Aorta (tissue), 5 donors: ENCODE measurements around the gene EXOC4. TPM values are rescaled to one million over a fixed set of nuclear protein-coding genes. Genes with fewer than 3 reads are reported as not detected.

Experiments
- ATAC-seq: fragments of 200-7000 bp; cut with Tn5 transposase; one replicate; pipeline ENCODE4 v1.9.1; 2022; ENCODE audit warnings: moderate library complexity; ENCODE audit not compliant: low FRiP score
- DNase-seq, 2 donors: peaks; one replicate each; pipeline ENCODE4 v3.0.0-alpha.2; 2020
- H3K27ac ChIP-seq, 2 donors: one replicate each; pipeline ENCODE4 v1.5.1; 2013; ENCODE audit warnings: low read length in 2 of 2, mild to moderate bottlenecking in 2 of 2, moderate library complexity in 2 of 2, control low read depth in 1 of 2, inconsistent platforms in 1 of 2, low read depth in 1 of 2
- H3K27me3 ChIP-seq, 2 donors: one replicate each; pipeline ENCODE4 v1.6.1; 2013; ENCODE audit warnings: control low read depth in 1 of 2, low read length in 1 of 2, mild to moderate bottlenecking in 1 of 2, moderate library complexity in 1 of 2; ENCODE audit not compliant: insufficient read depth in 2 of 2, control insufficient read depth in 1 of 2
- H3K36me3 ChIP-seq, 2 donors: one replicate each; pipeline ENCODE4 v1.6.1; 2013; ENCODE audit warnings: control low read depth in 1 of 2, low read length in 1 of 2, mild to moderate bottlenecking in 1 of 2; ENCODE audit not compliant: insufficient read depth in 2 of 2, control insufficient read depth in 1 of 2
- H3K4me1 ChIP-seq, 2 donors: one replicate each; pipeline ENCODE4 v1.6.1; 2013; ENCODE audit warnings: low read length in 2 of 2, control low read depth in 1 of 2, mild to moderate bottlenecking in 1 of 2, moderate library complexity in 1 of 2; ENCODE audit not compliant: insufficient read depth in 2 of 2, control insufficient read depth in 1 of 2
- H3K4me3 ChIP-seq, 2 donors: one replicate each; pipeline ENCODE4 v1.5.1; 2013; ENCODE audit warnings: low read length in 2 of 2, control low read depth in 1 of 2, mild to moderate bottlenecking in 1 of 2
- H3K9me3 ChIP-seq: one replicate; pipeline ENCODE4 v1.6.1; 2013; ENCODE audit warnings: mild to moderate bottlenecking, low read length; ENCODE audit not compliant: control insufficient read depth
- WGBS, 2 donors: extraction: QIAGEN DNeasy Blood & Tissue Kit; methylation state at CpG; one replicate each; pipeline ENCODE4 v1.1.7; 2013; 5-methylcytosine and 5-hydroxymethylcytosine counted together
- intact Hi-C, 2 donors: fragments of 100-400 bp; cut with DNase I; formaldehyde crosslinking; loops; one replicate each; pipeline versions ENCODE4 v1.14.2 to v1.15.0; 2022
- polyA plus RNA-seq, 2 donors: library from polyadenylated mRNA; stranded (reverse); fragments of 200-250 nt; gene quantifications; one replicate each; pipeline ENCODE4 v1.2.3, GENCODE V29; 2013
- total RNA-seq, 2 donors: library from RNA; stranded (reverse); fragmentation: NEBNext Ultra II Directional; extraction: Animal tissue kit (Norgen Biotek cat#: 25700); gene quantifications; one replicate each; pipeline ENCODE4 v1.2.1, GENCODE V29; 2021
- donor health status: healthy with polysubstance abuse.
- donor health status: Bipolar disorder and iron deficiency.
- donor health status: DM: no; HTN: no; CAD: no.
- donor health status: DM: no; HTN: no; CAD: no.
- donor health status: DM: yes; HTN: yes; CAD: no.

EXOC4 gene
- total and polyA plus RNA-seq, 4 donors: 19.9 to 109 (median 45.9) TPM

DNA sequence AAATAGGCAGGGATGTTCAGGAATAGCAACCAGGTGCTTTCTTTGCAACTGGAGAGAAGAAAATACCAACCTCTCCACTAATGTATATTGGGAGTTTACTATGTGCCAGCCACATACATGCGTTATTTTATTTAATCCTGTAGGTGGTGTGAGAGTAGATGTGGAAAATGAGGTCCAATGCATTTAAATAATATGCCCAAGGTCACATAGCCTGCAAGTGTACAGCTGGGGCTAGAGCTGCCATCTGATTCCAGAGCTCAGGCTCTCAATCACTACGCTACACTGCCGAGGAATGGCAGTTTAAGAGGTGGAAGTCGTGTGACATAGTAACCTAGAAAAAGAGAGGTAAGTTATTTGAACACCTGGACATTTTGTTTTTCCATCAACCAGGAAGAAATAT is 277.0 kb downstream of the EXOC4 start:
- Histone ChIP-seq H3K4me1 (peaks cover 0 to 5% of the 10 kb centered on the region in 2 donors), H3K27me3 (no peaks in the 10 kb centered on the region), H3K9me3 (no peaks in the 10 kb centered on the region), H3K36me3 (no peaks in the 10 kb centered on the region), H3K27ac (no peak overlapping the region), H3K4me3 (no peak overlapping the region)
- DNase-seq (no peak), ATAC-seq (no peak)
- 80 to 83% methylated on average over 4 of the region's 4 CpGs for WGBS, 2 donors
- intact Hi-C loops: no loop called here

DNA sequence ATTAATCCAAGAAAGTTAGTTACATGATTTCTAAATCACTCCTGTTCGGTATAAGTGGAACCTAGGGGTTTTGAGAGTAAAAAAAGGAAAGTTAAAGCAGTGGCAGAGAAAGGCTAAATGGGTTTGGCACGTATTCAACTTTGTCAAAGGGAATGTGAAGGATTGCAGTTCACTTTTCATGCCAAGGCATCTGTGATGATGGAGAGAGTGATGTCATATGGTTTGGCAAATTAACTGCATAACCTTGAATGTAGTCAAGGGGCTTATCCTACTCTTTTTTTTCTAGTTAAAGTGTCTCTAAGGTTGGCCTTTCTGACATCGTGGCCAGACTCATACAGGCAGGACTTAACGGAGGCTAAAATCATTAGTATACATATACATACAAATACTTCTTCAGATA is 277.8 kb downstream of the EXOC4 start:
- intact Hi-C loops: no loop called here
- 23 to 28% methylated on average over 4 of the region's 4 CpGs for WGBS, 2 donors
- no peak overlapping the region for H3K27ac ChIP-seq
- H3K4me1 ChIP-seq: peaks cover 0 to 5% of the 10 kb centered on the region in 2 donors
- no peak overlapping the region for H3K4me3 ChIP-seq
- no peaks in the 10 kb centered on the region for H3K27me3 ChIP-seq
- no peak for DNase-seq
- no peak for ATAC-seq
- H3K36me3 ChIP-seq: no peaks in the 10 kb centered on the region
- H3K9me3 ChIP-seq: no peaks in the 10 kb centered on the region

DNA sequence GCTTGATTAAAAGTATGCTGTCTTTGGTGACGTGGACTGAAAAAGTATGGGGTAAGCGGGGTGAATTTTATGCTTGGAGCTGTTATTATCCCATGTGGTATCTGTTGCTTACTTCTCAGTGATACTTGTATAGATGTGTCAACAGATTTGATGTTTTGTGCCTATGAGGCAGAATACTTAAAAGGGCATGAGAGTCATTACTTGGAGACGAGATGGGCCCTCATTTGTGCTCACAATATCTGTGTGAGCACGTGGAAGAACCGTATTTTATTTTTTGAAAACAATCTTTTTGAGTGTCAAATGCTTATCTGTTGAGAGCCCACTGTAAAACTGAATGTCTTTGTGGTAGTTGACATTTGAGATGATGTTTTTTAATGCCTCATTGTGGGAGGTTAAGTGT is 281.9 kb downstream of the EXOC4 start:
- ATAC-seq (no peak), DNase-seq (no peak)
- 95 to 96% methylated on average over 5 of the region's 5 CpGs for WGBS, 2 donors
- Histone ChIP-seq H3K4me3 (no peak overlapping the region), H3K4me1 (peaks cover 0 to 5% of the 10 kb centered on the region in 2 donors), H3K36me3 (no peaks in the 10 kb centered on the region), H3K9me3 (no peaks in the 10 kb centered on the region), H3K27ac (no peak overlapping the region), H3K27me3 (no peaks in the 10 kb centered on the region)
- intact Hi-C loops: no loop called here

DNA sequence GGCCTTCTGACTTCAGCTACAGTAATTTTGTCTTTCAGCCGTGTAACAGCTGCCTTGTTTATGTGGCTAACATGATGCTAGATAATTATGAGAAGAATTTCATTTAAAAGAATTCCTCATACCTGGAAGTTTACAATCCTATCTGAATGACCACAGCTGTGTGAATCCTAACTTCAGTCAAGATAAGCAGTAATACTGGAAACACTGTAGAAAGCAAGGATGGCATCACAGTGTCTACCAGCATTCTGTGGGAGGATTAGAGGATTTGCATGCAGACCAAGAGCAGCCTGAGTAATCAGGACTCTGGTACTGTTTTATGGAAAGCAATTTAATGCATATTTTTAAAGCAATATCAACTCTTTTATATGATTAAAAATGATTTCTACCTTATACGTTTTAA is 282.4 kb downstream of the EXOC4 start:
- WGBS, 2 donors: 90% methylated on average over 2 of the region's 2 CpGs
- H3K27ac ChIP-seq: no peak overlapping the region
- no peaks in the 10 kb centered on the region for H3K36me3 ChIP-seq
- no peaks in the 10 kb centered on the region for H3K27me3 ChIP-seq
- H3K4me1 ChIP-seq: peaks cover 0 to 5% of the 10 kb centered on the region in 2 donors
- no peak for ATAC-seq
- H3K9me3 ChIP-seq: no peaks in the 10 kb centered on the region
- intact Hi-C loops: no loop called here
- no peak overlapping the region for H3K4me3 ChIP-seq
- no peak for DNase-seq

DNA sequence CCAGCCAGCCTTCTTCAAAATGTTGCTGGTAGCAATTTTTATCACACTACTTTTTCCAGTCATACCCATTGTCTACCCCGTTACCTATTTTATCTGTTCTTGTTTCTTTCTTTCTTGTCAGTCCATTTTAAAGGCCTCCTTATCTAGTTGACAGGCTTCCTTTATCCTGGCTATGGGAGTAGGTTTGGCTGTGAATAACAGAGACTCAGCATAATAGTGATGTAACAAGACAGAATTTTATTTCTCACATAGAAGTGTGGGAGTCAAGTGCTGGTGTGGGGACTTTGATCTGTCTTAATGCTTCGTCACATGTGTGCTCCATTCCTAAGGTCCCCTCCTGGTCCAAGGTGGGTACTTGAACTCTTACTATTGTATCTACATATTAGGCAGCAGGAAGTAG is 283.6 kb downstream of the EXOC4 start:
- Histone ChIP-seq H3K27ac (no peak overlapping the region), H3K9me3 (no peaks in the 10 kb centered on the region), H3K36me3 (no peaks in the 10 kb centered on the region), H3K4me1 (no peaks in the 10 kb centered on the region), H3K4me3 (no peak overlapping the region), H3K27me3 (no peaks in the 10 kb centered on the region)
- no peak for ATAC-seq
- 95 to 96% methylated on average over 2 of the region's 2 CpGs for WGBS, 2 donors
- DNase-seq: no peak
- intact Hi-C loops: no loop called here

DNA sequence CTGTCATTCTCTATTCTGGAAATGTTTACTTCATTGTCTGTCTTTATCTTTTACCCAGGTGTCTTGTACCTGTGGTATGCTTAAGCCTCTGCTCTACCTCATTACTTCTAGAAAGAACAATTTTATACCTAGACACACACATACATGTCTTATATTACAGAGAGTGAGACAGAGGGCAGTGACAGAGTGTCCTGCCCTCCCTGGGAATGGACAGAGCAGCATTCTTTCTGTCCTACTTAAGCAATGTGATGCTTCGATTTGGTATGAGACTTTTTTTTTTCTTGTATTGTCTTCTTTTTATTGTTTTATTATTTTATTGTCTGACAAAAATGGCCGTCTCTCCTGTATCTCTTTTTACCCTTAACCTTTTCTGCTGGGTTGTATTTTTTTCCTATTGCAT is 286.1 kb downstream of the EXOC4 start:
- no peak overlapping the region for H3K27ac ChIP-seq
- no peak for ATAC-seq
- no peak for DNase-seq
- no peaks in the 10 kb centered on the region for H3K9me3 ChIP-seq
- no peaks in the 10 kb centered on the region for H3K4me1 ChIP-seq
- no peak overlapping the region for H3K4me3 ChIP-seq
- intact Hi-C loops: no loop called here
- no peaks in the 10 kb centered on the region for H3K36me3 ChIP-seq
- WGBS, 2 donors: 85 to 89% methylated on average over 2 of the region's 2 CpGs
- no peaks in the 10 kb centered on the region for H3K27me3 ChIP-seq

DNA sequence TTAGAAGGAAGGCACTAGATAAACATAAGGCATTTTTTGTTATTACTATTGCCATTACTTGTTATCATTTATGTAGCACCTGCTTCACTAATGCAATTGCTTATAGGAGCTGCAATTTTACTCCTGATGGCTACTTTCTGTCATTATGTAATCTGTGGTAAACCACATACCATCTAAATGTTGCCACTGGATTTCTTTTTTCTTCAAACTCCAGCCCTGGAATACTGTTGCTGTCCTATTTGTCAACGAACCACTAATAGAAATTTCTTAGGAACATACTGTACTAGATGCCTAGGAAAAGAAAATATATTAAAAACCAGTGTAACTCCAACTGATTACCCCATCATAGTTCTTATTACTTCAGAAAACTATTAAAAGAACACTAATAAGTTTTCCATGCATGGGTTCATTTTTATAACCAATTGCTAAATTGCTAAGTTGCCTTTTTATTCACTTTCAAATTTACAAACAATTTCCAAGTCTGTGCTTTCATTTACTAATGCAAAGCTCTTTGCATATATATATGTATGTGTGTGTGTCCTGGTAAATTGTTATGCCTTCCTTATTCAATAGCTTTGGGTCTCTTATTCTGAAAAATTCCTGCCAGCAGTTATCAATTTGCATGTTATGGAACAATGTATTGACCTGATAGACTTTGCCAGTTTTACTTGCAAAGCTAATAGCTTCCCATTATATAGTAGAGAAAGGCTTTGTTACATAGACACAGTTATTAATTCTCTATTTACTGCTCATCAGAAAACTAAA is 287.4 kb downstream of the EXOC4 start:
- 75 to 86% methylated on average over 1 of the region's 1 CpG for WGBS, 2 donors
- Histone ChIP-seq H3K4me1 (no peaks in the 10 kb centered on the region), H3K4me3 (no peak overlapping the region), H3K27ac (no peak overlapping the region), H3K9me3 (no peaks in the 10 kb centered on the region), H3K36me3 (no peaks in the 10 kb centered on the region), H3K27me3 (no peaks in the 10 kb centered on the region)
- ATAC-seq (no peak), DNase-seq (no peak)
- intact Hi-C loops: no loop called here

DNA sequence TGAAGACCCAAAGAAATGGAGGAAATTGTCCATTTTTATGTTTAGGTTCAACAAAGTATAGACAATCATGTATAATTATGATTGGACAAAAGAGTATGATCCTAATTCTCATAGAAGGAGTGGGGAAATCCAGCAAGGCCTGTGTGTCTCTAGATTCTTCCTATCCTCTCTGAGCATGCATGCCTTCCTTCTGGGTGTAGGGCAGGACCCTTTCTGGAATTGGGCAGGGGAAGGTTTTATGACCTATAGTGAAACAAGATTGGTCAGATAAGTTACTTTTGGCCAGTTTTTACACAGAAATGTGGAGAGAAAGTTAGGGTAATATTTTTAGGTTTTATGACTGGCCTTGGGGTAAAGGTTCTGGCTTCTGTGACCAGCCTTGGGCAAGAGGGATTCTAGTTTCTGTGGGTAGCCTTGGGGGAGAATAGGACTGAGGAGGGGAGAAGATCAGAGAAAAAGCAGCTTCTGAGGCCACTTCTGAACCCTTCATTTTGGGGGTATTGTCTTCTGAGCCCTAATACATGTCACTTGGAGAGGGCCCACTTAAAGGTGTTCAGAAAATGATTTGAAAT is 289.4 kb downstream of the EXOC4 start:
- DNase-seq: no peak
- Histone ChIP-seq H3K36me3 (no peaks in the 10 kb centered on the region), H3K27me3 (no peaks in the 10 kb centered on the region), H3K27ac (no peak overlapping the region), H3K4me1 (no peaks in the 10 kb centered on the region), H3K4me3 (no peak overlapping the region), H3K9me3 (no peaks in the 10 kb centered on the region)
- no peak for ATAC-seq
- intact Hi-C loops: no loop called here

DNA sequence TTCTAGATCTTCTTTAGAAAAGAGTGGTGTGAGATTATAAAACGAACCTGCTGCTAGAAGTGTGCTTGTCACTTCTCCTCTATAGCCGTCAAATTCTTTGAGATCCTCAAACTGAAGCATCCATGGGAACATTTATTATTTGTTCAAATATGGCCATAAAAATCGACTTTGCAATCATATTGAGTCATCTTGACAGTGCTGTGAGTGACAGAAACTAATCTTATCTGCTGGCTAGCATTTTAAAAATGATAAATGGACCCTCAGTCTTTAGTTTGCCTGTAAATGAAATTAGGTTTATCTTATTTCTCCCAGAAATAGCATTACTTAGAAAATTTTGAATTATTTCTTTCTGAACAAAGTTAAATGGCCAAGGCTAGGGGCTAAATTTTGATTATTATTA is 290.8 kb downstream of the EXOC4 start:
- H3K27me3 ChIP-seq: no peaks in the 10 kb centered on the region
- intact Hi-C loops: no loop called here
- no peak overlapping the region for H3K27ac ChIP-seq
- ATAC-seq (no peak), DNase-seq (no peak)
- WGBS, 2 donors: 57 to 69% methylated on average over 3 of the region's 3 CpGs
- no peaks in the 10 kb centered on the region for H3K9me3 ChIP-seq
- no peaks in the 10 kb centered on the region for H3K4me1 ChIP-seq
- H3K4me3 ChIP-seq: no peak overlapping the region
- no peaks in the 10 kb centered on the region for H3K36me3 ChIP-seq
